HG03097 (cell line): ENCODE measurements around the gene LCN9.

Experiments used
- ATAC-seq: cut with Tn5 transposase; IDR thresholded peaks from one replicate; pipeline ENCODE4 v1.9.1; 2021; ENCODE audit not compliant: unreplicated experiment, low FRiP score

Gene LCN9

GRCh38 chr9:135715056-135715595 lies 52.0 kb downstream of the LCN9 start:
- ATAC-seq = no peak

GRCh38 chr9:135716045-135716444 lies 52.9 kb downstream of the LCN9 start:
- no peak for ATAC-seq
